SU-DHL-6 (cell line): ENCODE data around the gene PIGB.

Experiments
- CTCF ChIP-seq: fragments of 200-600 bp; sonication (generic); IDR thresholded peaks from one replicate; pipeline ENCODE4 v1.5.1; 2017; ENCODE audit warnings: antibody characterized with exemption, mild to moderate bottlenecking, low read length, moderate library complexity; ENCODE audit not compliant: insufficient read depth, poor library complexity, severe bottlenecking
- EZH2phosphoT487 ChIP-seq: fragments of 200-600 bp; sonication (generic), shearing (Covaris generic); conservative IDR thresholded peaks from 2 replicates; pipeline ENCODE4 v1.6.1; 2018; ENCODE audit warnings: mild to moderate bottlenecking, antibody characterized with exemption, low read length, moderate library complexity, mixed read lengths

GRCh38 chr15:55344206-55344605 lies 25.2 kb downstream of the PIGB start:
- TF ChIP-seq EZH2phosphoT487 (no peak), CTCF (no peak)
